Neural cell (in vitro differentiated cells): ENCODE data around the gene CHCHD3. TPM values are rescaled to one million over a fixed set of nuclear protein-coding genes. Genes with fewer than 3 reads are reported as not detected.
"Not testable (repeated sequence)": the region's sequence is repeated elsewhere in the genome, so short reads cannot be mapped to it uniquely, and the experiment has no call there.

ENCODE experiments used
- H2AFZ ChIP-seq: fragments of 200-600, 300-800 bp; sonication (generic), shearing (Covaris generic); 2 replicates; pipeline ENCODE4 v1.6.0; 2014; ENCODE audit warnings: low read depth, mild to moderate bottlenecking, antibody characterized with exemption, low read length, moderate library complexity
- H3F3A ChIP-seq: fragments of 200-600 bp; shearing (Covaris generic); 2 replicates; pipeline ENCODE4 v1.6.1; 2016; ENCODE audit warnings: mild to moderate bottlenecking, moderate library complexity, mixed read lengths, antibody characterized with exemption, low read length; ENCODE audit not compliant: insufficient read depth, poor library complexity, severe bottlenecking
- H3K27ac ChIP-seq: fragments of 200-600, 300-800 bp; sonication (generic), shearing (Covaris generic); 2 replicates; pipeline ENCODE4 v1.5.1; 2014; ENCODE audit warnings: mild to moderate bottlenecking, low read length, moderate library complexity
- H3K27me3 ChIP-seq: fragments of 300-800, 200-600 bp; sonication (generic), shearing (Covaris generic); 2 replicates; pipeline ENCODE4 v1.6.0; 2014; ENCODE audit warnings: mild to moderate bottlenecking, low read depth, low read length, moderate library complexity; ENCODE audit not compliant: insufficient read depth
- H3K36me3 ChIP-seq: fragments of 300-800, 200-600 bp; sonication (generic), shearing (Covaris generic); 2 replicates; pipeline ENCODE4 v1.5.1; 2014; ENCODE audit warnings: mild to moderate bottlenecking, antibody characterized with exemption, low read length, moderate library complexity; ENCODE audit not compliant: insufficient read depth
- H3K4me2 ChIP-seq: fragments of 300-800, 200-600 bp; sonication (generic), shearing (Covaris generic); 2 replicates; pipeline ENCODE4 v1.6.0; 2014; ENCODE audit warnings: mild to moderate bottlenecking, low read length
- H3K4me3 ChIP-seq: fragments of 300-800, 200-600 bp; sonication (generic), shearing (Covaris generic); 2 replicates; pipeline ENCODE4 v1.5.1; 2014; ENCODE audit warnings: mild to moderate bottlenecking, low read length, moderate library complexity
- H3K79me2 ChIP-seq: fragments of 200-600 bp; shearing (Covaris generic); replicated peaks from 2 replicates; pipeline ENCODE4 v1.6.0; 2014; ENCODE audit warnings: mild to moderate bottlenecking, low read length, moderate library complexity; ENCODE audit not compliant: insufficient read depth
- H3K9ac ChIP-seq: fragments of 300-800, 200-600 bp; sonication (generic), shearing (Covaris generic); 2 replicates; pipeline ENCODE4 v1.6.1; 2016; ENCODE audit warnings: mild to moderate bottlenecking, low read length, mixed read lengths
- H3K9me2 ChIP-seq: fragments of 200-600 bp; shearing (Covaris generic); 2 replicates; pipeline ENCODE4 v1.6.1; 2016; ENCODE audit warnings: mild to moderate bottlenecking, low read length, mixed read lengths; ENCODE audit not compliant: insufficient read depth
- H3K9me3 ChIP-seq: fragments of 200-600, 300-800 bp; sonication (generic), shearing (Covaris generic); 2 replicates; pipeline ENCODE4 v1.6.1; 2016; ENCODE audit warnings: mild to moderate bottlenecking, mixed run types, low read length, moderate library complexity, mixed read lengths
- H4K20me1 ChIP-seq: fragments of 200-600 bp; shearing (Covaris generic); 2 replicates; pipeline ENCODE4 v1.6.1; 2016; ENCODE audit warnings: mild to moderate bottlenecking, mixed run types; ENCODE audit not compliant: insufficient read depth
- CTCF ChIP-seq: fragments of 450-650 bp; IDR thresholded peaks from 2 replicates; pipeline ENCODE4 v1.5.1; 2014; ENCODE audit warnings: antibody characterized with exemption, mild to moderate bottlenecking, moderate library complexity; ENCODE audit not compliant: poor library complexity, severe bottlenecking
- EP300 ChIP-seq: fragments of 450-650 bp; conservative IDR thresholded peaks from 2 replicates; pipeline ENCODE4 v1.6.1; 2014; ENCODE audit warnings: antibody characterized with exemption, mild to moderate bottlenecking, moderate library complexity; ENCODE audit not compliant: poor library complexity, severe bottlenecking
- EZH2 ChIP-seq: fragments of 200-600, 300-800 bp; shearing (Covaris generic), sonication (generic); IDR thresholded peaks from 2 replicates; pipeline ENCODE4 v1.6.1; 2014; ENCODE audit warnings: antibody characterized with exemption, low read length, borderline replicate concordance, mild to moderate bottlenecking; ENCODE audit not compliant: insufficient read depth, poor library complexity, severe bottlenecking
- MXI1 ChIP-seq: fragments of 450-650 bp; conservative IDR thresholded peaks from 2 replicates; pipeline ENCODE4 v1.6.1; 2014; ENCODE audit warnings: antibody characterized with exemption, mild to moderate bottlenecking; ENCODE audit not compliant: poor library complexity, severe bottlenecking
- POLR2AphosphoS5 ChIP-seq: IDR thresholded peaks from 2 replicates; pipeline ENCODE4 v1.6.1; 2012
- RAD21 ChIP-seq: fragments of 450-650 bp; conservative IDR thresholded peaks from 2 replicates; pipeline ENCODE4 v1.6.1; 2014; ENCODE audit warnings: antibody characterized with exemption, mild to moderate bottlenecking, moderate library complexity
- REST ChIP-seq: IDR thresholded peaks from 2 replicates; pipeline ENCODE4 v1.6.1; 2012; ENCODE audit warnings: borderline replicate concordance
- SMC3 ChIP-seq: fragments of 450-650 bp; conservative IDR thresholded peaks from 2 replicates; pipeline ENCODE4 v1.6.1; 2014; ENCODE audit warnings: antibody characterized with exemption, mild to moderate bottlenecking, moderate library complexity; ENCODE audit not compliant: poor library complexity
- TAF1 ChIP-seq: IDR thresholded peaks from 2 replicates; pipeline ENCODE4 v1.6.1; 2012; ENCODE audit warnings: low read depth
- polyA plus RNA-seq: library from polyadenylated mRNA; depleted of rRNA; stranded (reverse); fragments of >200 nt; gene quantifications from 2 replicates; pipeline ENCODE4 v1.2.3, GENCODE V29; 2014

Gene CHCHD3
- polyA plus RNA-seq, 1 donor from 2014 or later: 89.9 TPM

- H3K4me2 ChIP-seq: no peak overlapping the region
- H2AFZ ChIP-seq: no peak overlapping the region
- H3K9me2 ChIP-seq: no peaks in the 10 kb centered on the region
These were observed 186.7 kb downstream of the CHCHD3 start for GRCh38 chr7:132895231-132895630.

GRCh38 chr7:132893560-132893959 lies 188.3 kb downstream of the CHCHD3 start:
- Histone ChIP-seq H3K9me2 (no peaks in the 10 kb centered on the region), H3K4me3 (no peak overlapping the region), H3K4me2 (no peak overlapping the region), H3K27me3 (no peaks in the 10 kb centered on the region), H4K20me1 (no peaks in the 10 kb centered on the region), H3K9me3 (no peaks in the 10 kb centered on the region), H2AFZ (no peak overlapping the region), H3K27ac (no peak overlapping the region), H3K36me3 (no peaks in the 10 kb centered on the region), H3F3A (no peaks in the 10 kb centered on the region), H3K79me2 (no peaks in the 10 kb centered on the region), H3K9ac (no peak overlapping the region)
- no peak for TF ChIP-seq POLR2AphosphoS5
- TF ChIP-seq REST: no peak
- no peak for TF ChIP-seq SMC3
- no peak for TF ChIP-seq TAF1
- TF ChIP-seq RAD21: no peak

More at GRCh38 chr7:132895231-132895630, 186.7 kb downstream of the CHCHD3 start:
- no peaks in the 10 kb centered on the region for H3K27me3 ChIP-seq
- no peaks in the 10 kb centered on the region for H3K36me3 ChIP-seq
- no peak overlapping the region for H3K9ac ChIP-seq
- no peaks in the 10 kb centered on the region for H3K79me2 ChIP-seq
- H3F3A ChIP-seq: no peaks in the 10 kb centered on the region
- TF ChIP-seq REST: no peak
- TF ChIP-seq EP300: no peak
- TF ChIP-seq EZH2: no peak
- TF ChIP-seq CTCF: no peak
- no peak for TF ChIP-seq SMC3
- no peak for TF ChIP-seq RAD21
- no peak for TF ChIP-seq MXI1
- no peak for TF ChIP-seq POLR2AphosphoS5
- no peak for TF ChIP-seq TAF1
- H3K9me3 ChIP-seq: no peaks in the 10 kb centered on the region
- H3K4me3 ChIP-seq: no peak overlapping the region
- H3K27ac ChIP-seq: no peak overlapping the region
- H4K20me1 ChIP-seq: no peaks in the 10 kb centered on the region

GRCh38 chr7:132892744-132893143 lies 189.1 kb downstream of the CHCHD3 start:
- not testable (repeated sequence) for H3K9ac ChIP-seq, H3K27ac ChIP-seq, H3K27me3 ChIP-seq, H3F3A ChIP-seq, H3K4me2 ChIP-seq, H3K79me2 ChIP-seq, H3K9me3 ChIP-seq, H3K36me3 ChIP-seq, H3K9me2 ChIP-seq, H4K20me1 ChIP-seq, H2AFZ ChIP-seq, H3K4me3 ChIP-seq
